ENCODE data around the gene GREB1L.

The GREB1L gene

DNA sequence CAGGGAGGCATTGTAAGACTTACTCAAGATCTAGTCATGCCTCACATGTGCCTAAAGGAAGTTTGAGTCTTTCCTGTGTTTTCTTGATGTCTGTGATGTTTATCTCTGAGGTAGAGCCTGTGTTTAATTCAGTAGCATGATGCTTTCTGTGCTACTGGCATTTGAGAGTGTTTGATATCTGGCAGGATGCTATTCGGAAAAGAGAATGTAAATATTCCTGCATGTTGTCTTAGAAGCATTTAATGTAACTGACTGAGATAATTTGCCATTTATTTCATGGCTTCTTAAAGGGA, 58.8 kb downstream of the GREB1L start:
- Histone ChIP-seq H3K9me3 (ENCODE audit: insufficient read depth, low read length) (no peaks in the 10 kb centered on the region), H3K27ac (ENCODE audit: low read length) (no peak overlapping the region), H2AFZ (ENCODE audit: low read depth, low read length) (no peak overlapping the region), H3K9ac (ENCODE audit: low read length) (no peak overlapping the region), H3K4me1 (ENCODE audit: low read length) (peaks cover 24% of the 10 kb centered on the region), H3K4me2 (ENCODE audit: low read length) (no peak overlapping the region), H3K36me3 (replicated peaks; ENCODE audit: low read depth, low read length) (no peaks in the 10 kb centered on the region), H3K79me2 (ENCODE audit: low read length) (no peaks in the 10 kb centered on the region), H4K20me1 (ENCODE audit: insufficient read depth, low read length) (no peaks in the 10 kb centered on the region), H3K27me3 (ENCODE audit: low read depth, low read length) (no peaks in the 10 kb centered on the region), H3K4me3 (ENCODE audit: low read length) (no peak overlapping the region)
- no peak for TF ChIP-seq EZH2phosphoT487 (IDR thresholded peaks at IDR 0.05; ENCODE audit: low read depth)
- TF ChIP-seq, protein P1, sequence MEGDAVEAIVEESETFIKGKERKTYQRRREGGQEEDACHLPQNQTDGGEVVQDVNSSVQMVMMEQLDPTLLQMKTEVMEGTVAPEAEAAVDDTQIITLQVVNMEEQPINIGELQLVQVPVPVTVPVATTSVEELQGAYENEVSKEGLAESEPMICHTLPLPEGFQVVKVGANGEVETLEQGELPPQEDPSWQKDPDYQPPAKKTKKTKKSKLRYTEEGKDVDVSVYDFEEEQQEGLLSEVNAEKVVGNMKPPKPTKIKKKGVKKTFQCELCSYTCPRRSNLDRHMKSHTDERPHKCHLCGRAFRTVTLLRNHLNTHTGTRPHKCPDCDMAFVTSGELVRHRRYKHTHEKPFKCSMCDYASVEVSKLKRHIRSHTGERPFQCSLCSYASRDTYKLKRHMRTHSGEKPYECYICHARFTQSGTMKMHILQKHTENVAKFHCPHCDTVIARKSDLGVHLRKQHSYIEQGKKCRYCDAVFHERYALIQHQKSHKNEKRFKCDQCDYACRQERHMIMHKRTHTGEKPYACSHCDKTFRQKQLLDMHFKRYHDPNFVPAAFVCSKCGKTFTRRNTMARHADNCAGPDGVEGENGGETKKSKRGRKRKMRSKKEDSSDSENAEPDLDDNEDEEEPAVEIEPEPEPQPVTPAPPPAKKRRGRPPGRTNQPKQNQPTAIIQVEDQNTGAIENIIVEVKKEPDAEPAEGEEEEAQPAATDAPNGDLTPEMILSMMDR (IDR thresholded peaks at IDR 0.05; ENCODE audit: low read depth, low read length), result no peak

DNA sequence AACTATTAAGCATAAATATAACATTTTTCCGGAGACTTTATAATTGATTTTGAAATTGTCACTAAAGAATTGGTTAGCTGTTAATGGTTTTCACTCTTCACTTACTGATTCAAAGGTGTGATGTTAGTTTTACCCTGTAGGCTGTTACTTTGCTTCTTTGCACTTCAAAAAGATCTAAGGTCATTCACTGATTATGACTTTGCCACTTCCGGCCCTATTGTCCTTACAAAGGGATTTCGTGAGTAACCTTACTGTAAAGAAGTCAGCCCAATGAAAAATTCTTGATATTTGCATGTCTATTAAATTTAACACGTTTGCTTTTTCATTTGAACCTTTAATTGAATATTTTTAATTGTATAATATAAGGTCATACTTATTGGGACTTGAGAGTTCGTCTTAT, 61.4 kb downstream of the GREB1L start:
- Histone ChIP-seq H3K4me3 (ENCODE audit: low read length) (no peak overlapping the region), H3K4me1 (ENCODE audit: low read length) (peaks cover 7% of the 10 kb centered on the region), H3K4me2 (ENCODE audit: low read length) (no peak overlapping the region), H3K27ac (ENCODE audit: low read length) (no peak overlapping the region), H3K27me3 (ENCODE audit: low read depth, low read length) (no peaks in the 10 kb centered on the region), H3K36me3 (replicated peaks; ENCODE audit: low read depth, low read length) (no peaks in the 10 kb centered on the region), H3K9ac (ENCODE audit: low read length) (no peak overlapping the region), H4K20me1 (ENCODE audit: insufficient read depth, low read length) (no peaks in the 10 kb centered on the region), H2AFZ (ENCODE audit: low read depth, low read length) (no peak overlapping the region), H3K9me3 (ENCODE audit: insufficient read depth, low read length) (no peaks in the 10 kb centered on the region), H3K79me2 (ENCODE audit: low read length) (no peaks in the 10 kb centered on the region)
- TF ChIP-seq, protein P1 (IDR thresholded peaks at IDR 0.05; ENCODE audit: low read depth, low read length), result no peak
- no peak for TF ChIP-seq EZH2phosphoT487 (IDR thresholded peaks at IDR 0.05; ENCODE audit: low read depth)

DNA sequence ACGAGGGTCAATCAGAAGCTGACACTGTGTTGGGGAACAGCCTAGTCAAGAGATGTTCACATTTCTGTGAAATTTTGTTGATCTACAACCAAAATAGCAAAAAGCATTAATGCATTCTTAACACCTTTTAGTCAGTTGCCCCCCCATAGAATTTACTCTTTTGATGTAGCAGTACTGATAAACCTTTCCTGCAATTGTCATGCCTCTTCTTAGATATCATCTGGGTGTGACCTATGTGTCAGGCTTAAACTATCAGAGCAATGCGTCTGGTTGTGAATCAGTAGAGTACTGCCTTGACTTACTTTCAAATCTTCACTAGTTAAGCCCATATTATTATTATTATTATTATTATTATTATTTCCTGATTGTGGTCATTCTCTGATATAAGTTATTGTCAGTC, 61.9 kb downstream of the GREB1L start:
- Histone ChIP-seq H3K4me1 (ENCODE audit: low read length) (peaks cover 2% of the 10 kb centered on the region), H4K20me1 (ENCODE audit: insufficient read depth, low read length) (no peaks in the 10 kb centered on the region), H3K36me3 (replicated peaks; ENCODE audit: low read depth, low read length) (no peaks in the 10 kb centered on the region), H3K27me3 (ENCODE audit: low read depth, low read length) (no peaks in the 10 kb centered on the region), H3K27ac (ENCODE audit: low read length) (no peak overlapping the region), H2AFZ (ENCODE audit: low read depth, low read length) (no peak overlapping the region), H3K4me3 (ENCODE audit: low read length) (no peak overlapping the region), H3K9me3 (ENCODE audit: insufficient read depth, low read length) (no peaks in the 10 kb centered on the region), H3K79me2 (ENCODE audit: low read length) (no peaks in the 10 kb centered on the region), H3K4me2 (ENCODE audit: low read length) (no peak overlapping the region), H3K9ac (ENCODE audit: low read length) (no peak overlapping the region)
- TF ChIP-seq EZH2phosphoT487 (IDR thresholded peaks at IDR 0.05; ENCODE audit: low read depth), result no peak
- TF ChIP-seq, protein P1 (IDR thresholded peaks at IDR 0.05; ENCODE audit: low read depth, low read length), result no peak

DNA sequence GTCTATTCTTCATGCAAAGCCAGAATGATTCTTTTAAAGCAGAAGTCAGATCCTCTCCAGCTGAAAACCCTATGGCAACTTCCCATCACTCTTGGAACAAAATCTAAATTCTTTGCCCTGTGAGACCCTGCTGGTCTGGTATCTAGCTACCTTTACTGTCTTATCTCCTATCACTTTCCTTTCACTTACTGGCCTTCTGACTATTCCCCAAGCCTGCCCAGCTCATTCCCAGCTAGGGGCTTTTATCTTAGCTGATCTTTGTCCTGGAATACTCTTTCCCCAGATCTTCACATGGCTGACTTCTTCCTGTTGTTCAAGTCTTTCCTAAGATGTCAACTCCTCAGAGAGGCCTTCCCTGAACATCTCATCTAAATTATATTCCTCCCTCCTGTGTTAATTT, 63.6 kb downstream of the GREB1L start:
- TF ChIP-seq, protein P1 (IDR thresholded peaks at IDR 0.05; ENCODE audit: low read depth, low read length), result no peak
- no peak for TF ChIP-seq EZH2phosphoT487 (IDR thresholded peaks at IDR 0.05; ENCODE audit: low read depth)
- Histone ChIP-seq H3K4me1 (ENCODE audit: low read length) (no peaks in the 10 kb centered on the region), H3K79me2 (ENCODE audit: low read length) (no peaks in the 10 kb centered on the region)

More for the DNA sequence above, 63.6 kb downstream of the GREB1L start:
- Histone ChIP-seq H3K27me3 (ENCODE audit: low read depth, low read length) (no peaks in the 10 kb centered on the region), H4K20me1 (ENCODE audit: insufficient read depth, low read length) (no peaks in the 10 kb centered on the region), H3K4me2 (ENCODE audit: low read length) (no peak overlapping the region), H3K36me3 (replicated peaks; ENCODE audit: low read depth, low read length) (no peaks in the 10 kb centered on the region), H3K9me3 (ENCODE audit: insufficient read depth, low read length) (no peaks in the 10 kb centered on the region), H3K4me3 (ENCODE audit: low read length) (no peak overlapping the region), H2AFZ (ENCODE audit: low read depth, low read length) (no peak overlapping the region), H3K27ac (ENCODE audit: low read length) (no peak overlapping the region), H3K9ac (ENCODE audit: low read length) (no peak overlapping the region)

Data from OCI-LY3 (cell line).